NCI-H2227 (cell line): Measurements from ENCODE around the gene KRT1.
"Not testable (repeated sequence)": the region's sequence is repeated elsewhere in the genome, so short reads cannot be mapped to it uniquely, and the experiment has no call there.

Experiments
- DNase-seq: peaks from one replicate; lab custom pipeline; 2025; ENCODE audit not compliant: unreplicated experiment; lab: John Stamatoyannopoulos, UW

The KRT1 gene

GRCh38 chr12:52683575-52684300 is 3.5 kb upstream of the KRT1 start:
- DNase-seq = no peak

DNA sequence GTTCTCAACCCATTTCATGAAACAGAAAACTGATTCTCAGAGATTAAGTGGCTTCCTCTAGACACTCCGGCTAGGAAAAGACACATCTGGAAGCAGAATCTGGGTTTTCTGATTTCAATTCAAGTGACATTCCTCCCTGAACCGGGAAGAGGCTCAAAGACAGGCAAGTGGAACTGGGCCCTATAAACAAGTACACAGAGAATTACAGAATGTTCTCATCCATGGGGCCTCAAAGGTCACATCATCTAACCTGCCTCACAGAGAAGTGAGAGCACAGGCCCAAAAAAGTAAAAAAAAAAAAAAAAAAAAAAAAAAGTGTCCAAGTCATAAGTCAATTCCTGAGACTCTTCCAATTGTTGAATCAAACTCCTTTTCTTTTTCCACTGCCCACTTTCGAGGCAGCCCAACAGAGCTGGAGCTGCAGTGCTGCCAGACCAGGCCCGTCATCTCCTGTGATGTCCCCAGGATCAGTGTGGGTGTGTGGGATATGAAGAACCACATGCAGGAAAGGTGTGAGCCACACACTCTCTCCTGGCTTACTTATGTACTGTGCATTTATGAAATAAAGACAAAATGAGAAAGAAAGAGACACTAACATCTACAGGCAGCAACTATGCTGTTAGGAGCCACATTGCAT is 2.8 kb upstream of the KRT1 start:
- no peak for DNase-seq

DNA sequence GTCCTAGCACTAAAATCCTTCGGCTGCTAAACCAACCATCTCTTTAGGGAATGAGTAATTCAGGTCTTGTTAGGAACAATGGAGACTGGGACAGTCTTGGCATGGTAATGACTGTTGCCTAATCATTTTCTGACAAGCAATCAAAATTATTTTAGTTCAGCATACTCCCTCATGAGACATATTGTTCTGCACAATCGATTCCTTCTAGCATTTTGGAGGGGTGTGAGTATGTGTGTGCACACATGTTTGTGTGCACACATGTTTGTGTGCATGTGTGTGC is 2.1 kb upstream of the KRT1 start:
- DNase-seq = no peak

DNA sequence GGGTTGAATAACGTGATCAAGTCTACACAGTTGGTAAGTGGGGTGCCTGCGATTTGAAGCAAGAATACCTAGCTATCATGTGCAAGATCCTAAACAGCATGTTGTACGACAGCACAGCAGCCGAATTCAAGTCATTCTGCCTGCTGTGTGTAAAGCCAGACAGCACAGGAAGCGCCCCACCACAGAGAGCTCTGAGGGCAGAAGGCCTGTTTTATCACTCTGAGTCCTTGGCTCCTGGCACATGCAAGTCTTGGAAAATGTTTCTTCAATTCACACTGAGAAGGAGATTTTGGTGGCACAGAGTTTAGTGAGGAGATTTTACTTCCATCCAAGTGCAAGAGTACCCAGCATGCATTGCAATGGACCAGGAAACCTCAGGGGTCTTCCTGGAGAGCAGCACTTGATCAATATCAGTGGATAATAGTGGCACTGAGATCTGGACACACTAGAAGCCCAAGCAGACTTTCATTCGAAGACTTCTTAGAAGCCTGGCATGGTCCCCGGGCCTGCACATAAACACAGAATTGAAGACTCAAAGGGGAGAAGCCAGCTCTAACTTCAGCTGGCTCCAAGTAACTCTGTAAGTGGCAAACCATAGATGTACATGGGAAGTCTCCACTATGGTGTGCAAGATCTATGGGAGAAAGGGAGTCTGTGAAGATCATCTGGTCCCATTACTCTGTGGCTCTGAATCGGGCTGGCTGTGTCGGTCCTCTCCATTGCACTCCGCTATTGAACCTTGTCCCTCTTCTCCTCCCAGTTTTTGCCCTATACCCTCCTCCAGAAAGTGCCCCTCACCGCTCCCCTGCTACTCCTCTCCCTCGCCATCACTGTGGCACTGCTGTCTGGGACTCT is 1.5 kb upstream of the KRT1 start:
- DNase-seq = no peak

- no peak for DNase-seq
Observed at GRCh38 chr12:52679875-52680274, 332 bp downstream of the KRT1 start.

- DNase-seq = no peak
Observed at GRCh38 chr12:52677671-52678070, 2.5 kb downstream of the KRT1 start.

GRCh38 chr12:52677126-52677525 is 3.1 kb downstream of the KRT1 start:
- no peak for DNase-seq

DNA sequence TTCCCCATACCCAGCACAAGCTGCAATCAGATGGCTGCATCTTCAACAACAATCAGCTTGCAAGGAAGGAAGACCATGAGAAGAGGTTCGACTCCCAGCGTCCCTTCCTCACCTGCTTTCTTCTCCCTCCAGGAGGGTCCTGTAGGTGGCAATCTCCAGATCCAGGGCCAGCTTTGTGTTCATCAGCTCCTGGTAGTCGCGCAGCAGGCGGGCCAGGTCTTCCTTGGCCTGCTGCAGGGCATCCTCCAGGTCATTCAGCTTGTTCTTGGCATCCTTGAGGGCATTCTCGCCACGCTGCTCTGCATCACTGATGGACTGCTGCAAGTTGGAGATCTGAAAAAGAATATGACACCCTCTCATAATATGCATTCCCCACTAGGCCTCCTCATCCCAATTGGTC is 4.0 kb downstream of the KRT1 start:
- DNase-seq = no peak

DNA sequence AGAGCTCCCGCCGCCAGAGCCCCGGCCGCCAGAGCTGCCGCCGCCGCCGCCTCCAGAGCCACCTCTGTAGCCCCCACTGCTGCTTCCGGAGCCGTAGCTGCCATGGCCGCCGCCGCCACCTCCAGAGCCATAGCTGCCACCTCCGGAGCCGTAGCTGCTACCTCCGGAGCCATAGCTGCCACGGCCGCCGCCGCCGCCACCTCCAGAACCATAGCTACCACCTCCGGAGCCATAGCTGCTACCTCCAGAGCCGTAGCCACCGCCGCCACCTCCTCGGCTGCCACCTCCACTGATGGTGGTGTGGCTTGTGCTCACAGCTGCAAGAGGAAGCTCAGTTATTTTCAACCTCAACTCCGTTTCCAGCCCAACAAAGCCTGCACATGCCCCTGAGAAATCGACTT is 4.9 kb downstream of the KRT1 start:
- DNase-seq = no peak

GRCh38 chr12:52674433-52674775 is 5.8 kb downstream of the KRT1 start:
- no peak for DNase-seq

- no peak for DNase-seq
Observed at GRCh38 chr12:52673713-52674432, 6.3 kb downstream of the KRT1 start.

GRCh38 chr12:52673217-52673616 is 7.0 kb downstream of the KRT1 start:
- no peak for DNase-seq

- DNase-seq = no peak
Observed at GRCh38 chr12:52672321-52672933, 7.8 kb downstream of the KRT1 start.

DNA sequence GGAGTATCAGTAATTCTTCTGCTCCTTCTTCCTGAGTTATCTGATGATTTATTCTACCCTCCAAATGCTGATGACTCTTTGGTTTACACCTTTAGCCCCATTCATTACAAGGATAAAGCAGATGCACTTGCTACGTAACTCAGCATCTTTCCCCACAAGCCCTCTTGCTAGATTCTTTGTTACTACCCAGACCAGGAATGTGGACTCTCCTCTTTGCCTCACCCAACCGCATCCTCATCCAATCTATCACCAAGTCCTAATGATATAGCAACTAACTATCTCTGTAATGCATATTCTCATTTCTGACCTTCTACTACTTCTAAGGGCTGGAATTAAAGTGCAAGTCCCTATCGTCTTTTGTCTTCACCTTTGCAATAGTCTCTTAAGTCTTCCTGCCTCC is 9.2 kb downstream of the KRT1 start:
- DNase-seq = no peak

DNA sequence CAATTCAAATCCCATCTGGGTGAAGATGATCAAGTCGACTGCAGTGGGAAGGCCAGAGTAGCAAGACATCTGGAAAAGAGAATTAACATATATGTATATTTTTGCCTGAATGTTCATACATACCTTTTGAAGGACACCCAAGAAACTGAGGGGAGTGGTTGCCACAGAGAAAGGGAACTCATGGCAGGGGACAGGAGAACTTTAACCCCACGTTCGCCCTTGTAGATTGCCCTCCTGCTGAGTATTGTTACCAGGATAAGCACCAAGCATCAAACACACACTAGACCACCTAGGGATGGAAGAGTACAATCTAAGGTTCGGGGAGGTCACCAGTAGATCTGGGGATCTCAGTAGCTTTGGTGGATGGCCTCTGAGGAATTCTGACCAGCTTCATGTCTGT is 9.7 kb downstream of the KRT1 start:
- no peak for DNase-seq

GRCh38 chr12:52669941-52670340 is 10.3 kb downstream of the KRT1 start:
- DNase-seq = not testable (repeated sequence)

DNA sequence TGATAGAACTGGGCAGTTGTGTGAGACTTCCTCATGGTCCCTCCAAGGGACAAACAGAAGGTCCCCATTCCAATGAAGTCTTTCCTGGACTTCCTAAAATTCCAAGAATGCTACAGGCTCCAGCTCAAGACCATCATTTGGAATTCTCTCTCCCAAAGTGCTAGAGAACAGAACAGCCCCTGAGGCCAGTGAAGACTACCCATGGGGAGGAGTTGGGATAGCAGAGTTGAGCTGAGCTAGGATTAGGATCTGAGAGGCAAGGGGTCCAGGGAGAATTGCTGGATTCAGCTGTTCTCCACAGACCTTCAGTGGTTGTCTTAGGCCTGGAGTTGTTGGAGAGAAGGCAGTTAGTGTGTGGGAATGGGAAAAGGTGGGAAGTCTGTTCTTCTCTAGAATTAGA is 10.8 kb downstream of the KRT1 start:
- DNase-seq = no peak

DNA sequence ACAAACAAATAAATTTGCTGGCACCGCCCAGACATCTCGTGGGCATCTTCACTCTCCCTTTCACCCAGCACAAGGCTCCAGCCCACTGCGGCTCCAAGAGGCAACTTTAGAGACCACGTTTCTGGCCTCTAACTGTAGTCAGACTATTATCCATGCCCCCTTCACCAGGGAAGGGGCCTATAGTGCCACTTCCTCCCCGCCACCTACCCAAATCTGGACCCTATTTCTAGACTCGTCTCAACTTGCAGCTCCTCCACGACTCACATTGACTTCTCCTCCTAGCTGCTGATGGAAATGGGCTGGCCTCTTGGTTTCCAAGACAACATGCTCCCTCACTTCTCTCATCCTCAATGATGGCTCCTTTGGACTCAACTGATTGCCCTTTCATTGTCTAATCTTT is 12.3 kb downstream of the KRT1 start:
- no peak for DNase-seq

DNA sequence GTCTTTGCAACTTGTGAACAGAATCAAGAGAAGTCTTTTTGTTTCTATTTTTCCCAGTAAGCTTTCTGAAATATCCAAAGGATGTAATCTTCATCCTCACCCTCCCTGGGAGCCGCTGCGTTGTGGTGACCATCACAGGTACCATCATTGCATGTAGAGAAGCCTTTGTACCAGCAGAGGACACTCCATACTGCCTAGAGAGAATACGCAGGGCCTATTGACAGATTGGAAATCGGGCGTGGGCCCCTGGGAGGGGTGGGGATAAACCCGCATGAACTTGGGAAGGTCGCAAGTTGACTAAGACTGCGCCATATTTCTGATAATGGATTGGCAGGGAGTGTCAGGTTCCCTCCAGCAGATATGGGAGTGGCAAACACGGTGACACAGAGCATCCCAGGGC is 12.7 kb downstream of the KRT1 start:
- no peak for DNase-seq

GRCh38 chr12:52666471-52666870 is 13.7 kb downstream of the KRT1 start:
- DNase-seq = no peak

GRCh38 chr12:52663420-52663819 is 16.8 kb downstream of the KRT1 start:
- DNase-seq = no peak

GRCh38 chr12:52662918-52663229 is 17.3 kb downstream of the KRT1 start:
- no peak for DNase-seq
